ENCODE measurements around the gene OPTC.

The OPTC gene

GRCh38 chr1:203505526-203506204 is 11.7 kb downstream of the OPTC start:
- Histone ChIP-seq H3K4me2 (ENCODE audit: low read length) (no peak overlapping the region), H3K4me3 (ENCODE audit: low read depth, low read length) (no peak overlapping the region), H3K4me1 (no peaks in the 10 kb centered on the region), H2AFZ (no peak overlapping the region), H3K9me3 (ENCODE audit: control insufficient read depth, low read length) (no peaks in the 10 kb centered on the region), H3K36me3 (ENCODE audit: control insufficient read depth, insufficient read depth, low read length) (no peaks in the 10 kb centered on the region), H3K27me3 (ENCODE audit: control insufficient read depth, insufficient read depth, low read length) (no peaks in the 10 kb centered on the region), H3K79me2 (no peaks in the 10 kb centered on the region), H3K9ac (no peak overlapping the region), H3K27ac (no peak overlapping the region)
- TF ChIP-seq CTCF (IDR thresholded peaks at IDR 0.05) = no peak

GRCh38 chr1:203506858-203507626 is 13.1 kb downstream of the OPTC start:
- no peak overlapping the region for H2AFZ ChIP-seq
- no peak for TF ChIP-seq CTCF (IDR thresholded peaks at IDR 0.05)
- no peaks in the 10 kb centered on the region for H3K4me1 ChIP-seq
- H3K36me3 ChIP-seq (ENCODE audit: control insufficient read depth, insufficient read depth, low read length) = no peaks in the 10 kb centered on the region
- no peak overlapping the region for H3K27ac ChIP-seq
- no peak overlapping the region for H3K9ac ChIP-seq
- no peaks in the 10 kb centered on the region for H3K27me3 ChIP-seq (ENCODE audit: control insufficient read depth, insufficient read depth, low read length)
- H3K9me3 ChIP-seq (ENCODE audit: control insufficient read depth, low read length) = no peaks in the 10 kb centered on the region
- no peak overlapping the region for H3K4me3 ChIP-seq (ENCODE audit: low read depth, low read length)
- H3K4me2 ChIP-seq (ENCODE audit: low read length) = no peak overlapping the region
- H3K79me2 ChIP-seq = no peaks in the 10 kb centered on the region

GRCh38 chr1:203507759-203508158 is 13.8 kb downstream of the OPTC start:
- H3K4me1 ChIP-seq = no peaks in the 10 kb centered on the region
- H3K4me2 ChIP-seq (ENCODE audit: low read length) = no peak overlapping the region
- H3K36me3 ChIP-seq (ENCODE audit: control insufficient read depth, insufficient read depth, low read length) = no peaks in the 10 kb centered on the region
- no peaks in the 10 kb centered on the region for H3K79me2 ChIP-seq
- TF ChIP-seq CTCF (IDR thresholded peaks at IDR 0.05) = no peak
- no peak overlapping the region for H2AFZ ChIP-seq
- H3K27me3 ChIP-seq (ENCODE audit: control insufficient read depth, insufficient read depth, low read length) = no peaks in the 10 kb centered on the region
- no peaks in the 10 kb centered on the region for H3K9me3 ChIP-seq (ENCODE audit: control insufficient read depth, low read length)
- no peak overlapping the region for H3K27ac ChIP-seq
- no peak overlapping the region for H3K9ac ChIP-seq
- H3K4me3 ChIP-seq (ENCODE audit: low read depth, low read length) = no peak overlapping the region

DNA sequence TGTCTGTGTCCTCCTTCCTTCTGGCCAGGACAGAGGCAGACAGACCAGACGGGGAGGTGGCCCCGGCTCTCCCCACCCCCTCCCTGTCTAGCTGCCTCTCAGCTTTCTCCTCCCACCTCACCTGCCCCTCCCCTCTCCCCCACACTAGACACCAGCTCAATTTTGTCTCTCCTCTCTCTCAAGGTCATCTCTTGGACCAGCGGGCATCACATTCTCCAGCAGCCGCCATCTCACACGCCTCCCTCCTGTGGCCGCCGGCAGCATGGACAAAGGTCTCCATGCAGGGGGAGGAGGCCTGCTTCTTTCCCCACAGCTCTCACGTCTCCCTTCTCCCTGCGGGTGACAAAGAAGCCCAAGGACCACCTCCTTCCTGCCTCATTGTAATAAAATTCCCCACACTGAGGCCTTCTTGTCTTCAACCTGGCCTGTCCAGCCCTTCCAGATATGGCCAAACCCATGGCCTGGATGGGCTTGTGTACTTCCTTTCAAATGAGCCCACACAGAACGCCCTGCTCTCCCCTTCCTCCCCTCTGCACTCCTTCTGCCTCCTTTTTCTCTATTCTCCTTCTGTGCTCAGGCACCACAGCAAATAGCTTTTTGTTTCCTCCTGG is 14.6 kb downstream of the OPTC start:
- Histone ChIP-seq H3K9ac (no peak overlapping the region), H2AFZ (no peak overlapping the region), H3K4me3 (ENCODE audit: low read depth, low read length) (no peak overlapping the region), H3K27me3 (ENCODE audit: control insufficient read depth, insufficient read depth, low read length) (no peaks in the 10 kb centered on the region), H3K4me2 (ENCODE audit: low read length) (no peak overlapping the region), H3K36me3 (ENCODE audit: control insufficient read depth, insufficient read depth, low read length) (no peaks in the 10 kb centered on the region), H3K4me1 (no peaks in the 10 kb centered on the region), H3K79me2 (no peaks in the 10 kb centered on the region), H3K9me3 (ENCODE audit: control insufficient read depth, low read length) (no peaks in the 10 kb centered on the region), H3K27ac (no peak overlapping the region)
- TF ChIP-seq CTCF (IDR thresholded peaks at IDR 0.05) = no peak
